ENCODE measurements around the gene CKS2.

- TF ChIP-seq POLR2A (IDR thresholded peaks at IDR 0.05), result no peak
- TF ChIP-seq CTCF (IDR thresholded peaks at IDR 0.05), result no peak
Measured at GRCh38 chr9:89358376-89358916, 47.5 kb downstream of the CKS2 start.
